Hematopoietic multipotent progenitor cell treated with erythropoietin and hydrocortisone succinate and interleukin-3 and kit ligand, for 8 days (in vitro differentiated cells): ENCODE data around the gene EHBP1.
A peak's percentile ranks its signal among the peaks of the same experiment; 100 is the strongest.
"Not testable (repeated sequence)": the region's sequence is repeated elsewhere in the genome, so short reads cannot be mapped to it uniquely, and the experiment has no call there.

Experiments
- DNase-seq: peaks from one replicate; pipeline ENCODE4 v3.0.0-alpha.2; 2015

The EHBP1 gene

GRCh38 chr2:62736899-62737559, 31.5 kb downstream of the EHBP1 start:
- DNase-seq: no peak

DNA sequence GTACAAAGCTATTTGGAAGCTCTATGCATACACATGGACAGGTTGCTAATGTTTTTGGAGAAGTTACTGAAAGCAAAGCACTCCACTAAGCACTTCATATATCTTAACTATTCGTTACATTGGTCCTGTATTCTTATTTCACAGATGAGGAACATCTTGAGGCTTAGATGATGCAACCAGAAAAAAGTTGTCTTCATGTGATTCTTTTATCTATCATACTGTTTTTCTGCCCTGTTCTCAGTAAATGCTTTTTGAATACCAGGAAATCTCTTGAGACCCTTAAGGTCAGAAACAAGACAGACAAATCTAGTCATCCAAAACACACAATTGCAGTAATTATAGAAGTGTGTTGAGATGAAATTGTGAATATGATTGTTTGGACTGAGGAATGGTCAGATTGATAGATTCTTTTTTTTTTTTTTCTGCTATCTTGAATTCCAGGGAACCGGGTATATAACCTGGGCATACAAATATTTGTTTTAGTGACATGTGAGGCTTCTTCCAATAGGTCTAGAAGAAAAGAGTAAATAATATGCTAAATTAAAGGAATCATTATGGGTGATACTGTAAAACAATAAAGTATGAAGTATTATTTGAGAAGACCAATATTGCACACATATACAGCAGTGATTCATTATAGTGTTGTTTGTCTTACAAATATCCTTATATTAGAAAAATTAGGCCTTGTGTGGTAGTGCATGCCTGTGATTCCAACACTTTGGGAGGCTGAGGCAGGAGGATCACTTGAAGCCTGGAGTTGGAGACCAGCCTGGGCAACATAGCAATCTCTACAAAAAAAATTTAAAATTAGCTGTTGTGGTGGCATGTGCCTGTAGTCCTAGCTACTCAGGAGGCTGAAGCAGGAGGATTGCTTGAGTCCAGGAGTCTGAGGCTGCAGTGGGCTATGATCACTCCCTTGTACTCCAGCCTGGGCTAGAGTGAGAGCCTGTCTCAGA, 33.7 kb downstream of the EHBP1 start:
- peak; percentile 56 for DNase-seq

DNA sequence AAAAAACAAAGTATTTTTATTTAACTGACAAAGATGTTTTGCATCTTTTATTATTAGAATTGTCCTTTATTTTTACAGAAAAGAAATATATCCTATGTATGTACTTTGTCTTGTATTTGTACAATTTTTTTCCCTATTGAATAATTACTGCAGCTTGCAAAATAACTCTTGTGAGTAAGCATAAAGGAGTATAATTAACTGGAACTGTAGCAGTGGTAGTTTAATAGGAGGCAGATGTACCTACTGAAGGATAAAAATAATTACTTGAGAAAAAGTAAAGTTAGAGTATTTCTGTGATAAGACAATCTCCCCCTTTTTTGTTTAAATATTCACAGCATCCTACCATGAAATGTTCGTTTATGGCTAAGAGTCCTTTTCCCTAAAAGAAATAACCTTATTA, 34.7 kb downstream of the EHBP1 start:
- no peak for DNase-seq

GRCh38 chr2:62741127-62741526, 35.6 kb downstream of the EHBP1 start:
- no peak for DNase-seq

DNA sequence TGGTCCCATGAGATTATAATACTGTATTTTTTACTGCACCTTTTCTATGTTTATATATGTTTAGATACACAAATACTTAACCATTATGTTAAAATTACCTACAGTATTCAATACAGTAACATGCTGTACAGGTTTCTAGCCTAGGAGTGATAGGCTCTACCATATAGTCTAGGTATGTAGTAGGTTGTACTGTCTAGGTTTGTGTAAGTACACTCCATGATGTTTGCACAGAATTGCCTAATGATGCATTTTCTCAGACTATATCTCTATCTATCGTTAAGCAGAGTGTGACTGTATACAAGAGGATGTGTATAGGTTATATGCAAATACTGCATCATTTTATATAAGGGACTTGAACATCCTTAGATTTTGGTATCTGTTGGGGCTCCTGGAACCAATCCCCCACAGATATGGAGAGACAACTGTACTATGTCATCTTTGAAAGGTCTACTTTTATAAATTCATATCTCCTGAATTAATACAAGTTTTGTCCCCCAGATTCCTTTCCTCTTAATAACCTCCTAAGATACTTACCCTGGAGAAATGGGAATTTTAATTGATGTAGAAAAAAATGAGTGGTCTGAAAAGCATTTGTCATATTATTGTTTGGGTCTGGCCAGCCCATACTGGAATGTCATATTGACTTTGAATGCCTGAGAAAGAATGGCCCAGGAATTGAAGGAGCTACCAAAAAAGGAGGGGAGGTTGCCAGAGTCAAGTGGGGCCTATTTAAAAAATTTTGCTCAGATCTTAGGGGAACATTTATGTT, 36.6 kb downstream of the EHBP1 start:
- no peak for DNase-seq

DNA sequence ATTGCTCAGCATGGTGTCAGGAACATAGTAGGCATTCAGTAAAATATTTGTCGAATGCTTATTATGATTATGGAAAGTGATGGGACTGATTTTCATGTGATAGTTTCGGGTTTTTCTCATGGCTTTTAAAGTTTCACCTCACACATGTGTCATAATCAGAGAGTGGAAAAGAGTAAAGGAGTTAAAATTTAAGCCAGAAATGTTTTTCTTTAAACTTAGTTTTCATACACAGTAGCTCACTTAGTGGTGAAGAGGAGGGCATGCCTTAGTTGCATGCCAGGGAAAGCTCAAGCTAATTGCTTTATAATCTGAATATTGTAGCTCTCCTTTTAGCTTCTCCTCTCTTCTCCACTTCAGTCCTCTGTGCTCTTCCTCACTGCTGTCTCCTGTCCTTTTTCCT, 38.0 kb downstream of the EHBP1 start:
- no peak for DNase-seq

DNA sequence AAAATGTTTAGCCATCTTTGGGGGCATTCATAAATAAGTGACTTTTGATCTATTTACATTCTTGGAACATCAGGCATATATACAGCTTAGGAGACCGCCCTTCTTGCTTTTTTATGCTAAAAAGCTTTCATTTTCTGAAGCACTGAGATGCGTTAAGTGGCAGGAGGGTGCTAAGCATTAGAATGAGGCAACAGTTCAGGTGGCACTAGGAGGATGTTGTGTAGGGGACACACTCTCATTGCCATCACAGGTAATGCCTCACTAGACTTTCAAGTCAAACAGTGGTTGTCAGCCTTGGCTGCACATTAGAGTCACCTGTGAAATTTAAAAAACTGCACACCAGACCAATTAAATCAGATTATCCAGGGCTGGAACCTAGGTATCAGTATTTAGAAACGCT, 39.1 kb downstream of the EHBP1 start:
- DNase-seq: no peak

GRCh38 chr2:62745891-62746481, 40.5 kb downstream of the EHBP1 start:
- no peak for DNase-seq

GRCh38 chr2:62747169-62747568, 41.7 kb downstream of the EHBP1 start:
- no peak for DNase-seq

- no peak for DNase-seq
These were observed 42.4 kb downstream of the EHBP1 start for GRCh38 chr2:62747876-62748275.

- not testable (repeated sequence) for DNase-seq
These were observed 43.6 kb downstream of the EHBP1 start for GRCh38 chr2:62749111-62749510.

DNA sequence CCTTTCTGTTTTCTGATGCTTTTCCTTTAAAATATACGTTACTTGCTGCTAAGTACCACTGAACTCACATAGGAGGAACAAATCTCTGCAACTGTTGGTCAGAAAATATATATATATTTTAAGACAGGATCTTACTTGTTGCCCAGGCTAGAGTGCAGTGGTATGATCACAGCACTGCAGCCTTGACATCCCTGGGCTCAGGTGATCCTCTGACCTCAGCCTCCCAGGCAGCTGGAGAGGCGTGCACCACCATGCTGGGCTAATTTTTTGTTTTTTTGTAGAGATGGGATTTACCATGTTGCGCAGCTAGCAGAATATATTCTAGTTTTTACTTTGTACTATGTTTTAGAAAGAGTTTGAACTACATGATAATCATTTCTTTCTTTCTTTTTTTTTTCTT, 51.5 kb downstream of the EHBP1 start:
- no peak for DNase-seq

DNA sequence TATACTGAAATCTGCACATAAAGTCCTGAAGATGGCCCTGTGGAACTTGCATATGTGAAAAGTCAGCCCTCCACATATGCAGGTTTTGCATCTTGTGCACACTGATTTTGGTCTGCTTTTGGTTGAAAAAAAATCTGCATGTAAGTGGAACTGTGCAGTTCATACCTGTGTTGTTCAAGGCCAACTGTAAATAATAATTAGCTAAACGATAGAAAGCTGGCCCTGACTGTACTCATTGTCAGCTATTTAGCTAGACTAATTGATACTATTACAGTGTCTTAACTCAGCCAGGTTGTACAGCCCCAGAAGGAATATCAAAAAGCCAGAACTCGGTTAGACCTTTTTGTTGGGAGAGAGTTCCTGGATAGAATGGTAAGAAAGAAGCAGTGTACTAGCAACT, 54.5 kb downstream of the EHBP1 start:
- DNase-seq: no peak

DNA sequence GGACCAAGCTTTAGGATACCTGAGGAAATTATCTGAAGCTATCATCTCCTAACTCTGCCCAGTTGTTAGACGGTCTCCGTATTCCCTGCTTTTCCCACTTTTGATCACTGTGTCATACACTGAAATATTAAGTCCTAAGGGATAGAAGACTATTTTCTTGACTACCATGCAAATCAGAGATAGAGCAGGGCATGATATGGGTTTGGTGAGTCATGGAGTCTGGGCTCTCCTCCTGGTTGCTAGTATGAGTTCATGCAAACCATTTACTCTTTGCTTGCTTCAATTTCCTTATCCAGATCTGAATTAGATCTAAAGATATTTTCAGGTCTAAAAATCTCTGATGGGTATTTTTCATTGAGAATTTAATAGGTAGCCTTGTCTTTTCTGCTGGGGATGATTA, 55.0 kb downstream of the EHBP1 start:
- DNase-seq: no peak

GRCh38 chr2:62765619-62766376, 60.3 kb downstream of the EHBP1 start:
- DNase-seq: no peak

DNA sequence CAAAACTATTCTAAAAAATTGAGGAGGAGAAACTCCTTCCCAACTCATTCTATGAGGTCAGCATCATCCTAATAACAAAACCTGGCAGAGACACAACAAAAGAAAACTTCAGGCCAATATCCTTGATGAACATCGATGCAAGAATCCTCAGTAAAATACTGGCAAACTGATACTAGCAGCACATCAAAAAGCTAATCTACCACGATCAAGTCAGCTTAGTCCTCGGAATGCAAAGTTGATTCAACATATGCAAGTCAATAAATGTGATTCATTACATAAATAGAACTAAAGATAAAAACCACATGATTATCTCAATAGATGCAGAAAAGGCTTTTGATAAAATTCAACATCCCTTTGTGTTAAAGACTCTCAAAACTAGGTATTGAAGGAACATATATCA, 63.1 kb downstream of the EHBP1 start:
- DNase-seq: no peak

DNA sequence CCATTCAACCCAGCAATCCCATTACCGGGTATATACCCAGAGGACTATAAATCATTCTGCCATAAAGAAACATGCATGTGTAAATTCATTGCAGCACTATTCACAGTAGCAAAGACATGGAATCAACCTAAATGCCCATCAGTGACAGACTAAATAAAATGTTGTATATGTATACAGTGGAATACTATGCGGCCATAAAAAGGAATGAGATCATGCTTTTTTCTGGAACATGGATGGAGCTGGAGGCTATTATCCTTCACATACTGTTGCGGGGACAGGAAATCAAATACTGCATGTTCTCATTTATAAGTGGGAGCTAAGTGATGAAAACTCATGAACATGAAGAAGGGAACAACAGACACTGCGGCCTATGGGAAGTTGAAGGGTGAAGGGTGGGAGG, 65.1 kb downstream of the EHBP1 start:
- no peak for DNase-seq

- DNase-seq: peak; percentile 65
These were observed 69.2 kb downstream of the EHBP1 start for GRCh38 chr2:62774555-62775366.

GRCh38 chr2:62775367-62775668, 69.8 kb downstream of the EHBP1 start:
- no peak for DNase-seq

DNA sequence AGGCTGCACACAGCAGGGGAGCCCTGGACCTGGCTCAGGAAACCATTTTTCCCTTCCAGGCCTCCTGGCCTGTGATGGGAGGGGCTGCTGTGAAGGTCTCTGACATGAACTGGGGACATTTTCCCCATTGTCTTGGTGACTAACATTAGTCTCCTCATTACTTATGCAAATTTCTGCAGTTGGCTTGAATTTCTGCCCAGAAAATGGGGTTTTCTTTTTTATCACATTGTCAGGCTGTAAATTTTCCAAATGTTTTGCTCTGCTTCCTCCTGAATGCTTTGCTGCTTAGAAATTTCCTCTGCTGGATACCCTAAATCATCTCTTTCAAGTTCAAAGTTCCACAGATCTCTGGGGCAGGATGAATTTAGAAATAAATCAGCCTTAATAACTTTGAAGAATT, 78.2 kb downstream of the EHBP1 start:
- DNase-seq: no peak

DNA sequence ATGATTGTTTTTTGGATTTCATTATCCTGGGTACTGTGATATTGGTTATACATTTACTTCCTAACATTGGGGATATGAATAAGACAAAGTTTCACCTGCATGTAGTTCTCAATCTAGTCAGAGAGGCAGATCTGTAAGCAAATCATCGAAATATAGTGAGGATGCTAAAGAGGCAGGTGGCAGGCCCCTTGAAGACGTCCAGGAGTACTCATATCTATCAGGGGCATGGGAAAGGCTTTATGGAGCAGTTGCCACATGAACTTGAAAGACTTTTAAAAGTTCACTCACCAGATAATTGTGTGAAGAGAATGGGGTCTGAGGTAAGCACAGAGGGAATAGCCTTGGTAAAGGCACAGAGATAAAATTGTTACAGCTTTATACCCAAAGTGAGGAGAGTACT, 78.8 kb downstream of the EHBP1 start:
- no peak for DNase-seq

DNA sequence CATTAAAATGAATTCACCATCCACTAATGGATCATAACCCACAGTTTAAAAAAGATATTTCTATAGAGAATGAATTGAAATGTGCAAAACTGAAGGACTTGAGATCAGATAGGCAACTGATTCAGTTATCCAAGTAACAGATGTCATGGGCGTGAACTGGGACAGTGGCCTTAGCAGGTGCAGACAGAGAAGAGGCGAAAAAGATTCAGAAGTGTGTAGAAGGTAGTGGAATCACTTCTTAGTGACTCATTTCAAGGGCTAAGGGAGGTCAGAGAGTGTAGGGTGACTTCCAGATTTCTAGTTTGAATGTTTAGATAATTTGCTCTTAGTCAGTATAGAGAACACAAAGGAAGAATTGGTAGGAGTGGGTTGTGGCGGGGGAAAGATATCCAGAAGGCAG, 79.7 kb downstream of the EHBP1 start:
- peak; percentile 10 for DNase-seq
